GM13977 (cell line): ENCODE data around the gene MAPRE3.

Experiments
- DNase-seq: peaks from one replicate; pipeline ENCODE4 v3.0.0; 2012; ENCODE audit warnings: low spot score
- in situ Hi-C: fragments of 300-500 bp; cut with MboI; formaldehyde crosslinking; loops from one replicate; pipeline ENCODE4 v1.12.0; 2022; ENCODE audit warnings: low sequenced_read_pairs, low pct_unique_long_range_greater_than_20kb, mixed read lengths, inconsistent platforms; ENCODE audit not compliant: unreplicated experiment
- TF ChIP-seq, protein P1 (sequence below): IDR thresholded peaks from 2 replicates; pipeline ENCODE4 v1.5.1; 2012; ENCODE audit warnings: mild to moderate bottlenecking, control low read depth; ENCODE audit not compliant: insufficient read depth; ENCODE audit errors: extremely low read depth, missing control alignments

MAPRE3 gene

DNA sequence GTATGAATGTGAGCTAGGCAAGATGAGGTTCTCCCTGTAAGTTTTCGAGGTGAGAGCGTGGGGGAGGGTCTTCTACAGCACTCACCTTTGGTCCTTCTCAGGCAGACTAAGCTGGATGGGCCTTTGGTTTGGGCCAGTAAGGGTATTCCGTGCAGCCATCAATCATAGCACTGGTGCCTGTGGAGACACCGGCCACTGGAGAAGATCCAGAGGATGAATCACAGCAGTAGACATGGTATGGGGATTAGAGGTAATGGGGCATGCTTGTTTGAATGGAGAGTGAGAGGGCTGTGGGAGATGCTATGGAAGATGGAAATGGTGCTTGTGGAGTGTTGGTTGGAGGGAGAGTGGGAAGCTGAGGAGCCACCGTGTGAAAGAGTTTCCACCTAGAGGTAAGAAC, 16.1 kb downstream of the MAPRE3 start:
- in situ Hi-C loops = no loop called here
- no peak for DNase-seq
- TF ChIP-seq, protein P1, sequence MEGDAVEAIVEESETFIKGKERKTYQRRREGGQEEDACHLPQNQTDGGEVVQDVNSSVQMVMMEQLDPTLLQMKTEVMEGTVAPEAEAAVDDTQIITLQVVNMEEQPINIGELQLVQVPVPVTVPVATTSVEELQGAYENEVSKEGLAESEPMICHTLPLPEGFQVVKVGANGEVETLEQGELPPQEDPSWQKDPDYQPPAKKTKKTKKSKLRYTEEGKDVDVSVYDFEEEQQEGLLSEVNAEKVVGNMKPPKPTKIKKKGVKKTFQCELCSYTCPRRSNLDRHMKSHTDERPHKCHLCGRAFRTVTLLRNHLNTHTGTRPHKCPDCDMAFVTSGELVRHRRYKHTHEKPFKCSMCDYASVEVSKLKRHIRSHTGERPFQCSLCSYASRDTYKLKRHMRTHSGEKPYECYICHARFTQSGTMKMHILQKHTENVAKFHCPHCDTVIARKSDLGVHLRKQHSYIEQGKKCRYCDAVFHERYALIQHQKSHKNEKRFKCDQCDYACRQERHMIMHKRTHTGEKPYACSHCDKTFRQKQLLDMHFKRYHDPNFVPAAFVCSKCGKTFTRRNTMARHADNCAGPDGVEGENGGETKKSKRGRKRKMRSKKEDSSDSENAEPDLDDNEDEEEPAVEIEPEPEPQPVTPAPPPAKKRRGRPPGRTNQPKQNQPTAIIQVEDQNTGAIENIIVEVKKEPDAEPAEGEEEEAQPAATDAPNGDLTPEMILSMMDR = no peak

- in situ Hi-C loops = no loop called here
- DNase-seq = no peak
- TF ChIP-seq, protein P1 = no peak
Measured at GRCh38 chr2:26988058-26988860, 17.8 kb downstream of the MAPRE3 start.

- DNase-seq = no peak
- TF ChIP-seq, protein P1 = no peak
- in situ Hi-C loops = no loop called here
Measured at GRCh38 chr2:26989156-26989555, 18.7 kb downstream of the MAPRE3 start.

DNA sequence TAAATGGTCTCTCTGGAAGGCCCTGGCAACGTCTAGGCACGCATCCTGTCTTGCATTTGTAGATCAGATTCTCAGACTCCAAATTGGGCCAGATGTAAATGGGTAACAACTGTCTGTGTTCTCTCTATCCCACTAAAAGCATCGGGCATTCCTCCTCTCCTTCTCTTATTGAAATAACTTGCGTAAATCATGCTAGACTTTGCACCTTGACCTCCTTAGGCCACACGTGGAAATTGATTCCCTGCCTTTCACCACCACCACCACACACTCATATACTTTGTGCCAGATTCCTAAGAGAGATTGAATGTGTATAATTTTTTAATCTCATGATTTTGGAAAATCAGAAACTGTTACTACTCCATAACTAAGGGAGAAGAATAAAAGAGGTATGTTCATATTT, 21.3 kb downstream of the MAPRE3 start:
- in situ Hi-C loops = no loop called here
- TF ChIP-seq, protein P1 = no peak
- no peak for DNase-seq

GRCh38 chr2:26993768-26994167, 23.3 kb downstream of the MAPRE3 start:
- TF ChIP-seq, protein P1 = no peak
- in situ Hi-C loops = no loop called here
- DNase-seq = no peak

GRCh38 chr2:26994983-26995382, 24.5 kb downstream of the MAPRE3 start:
- in situ Hi-C loops = no loop called here
- no peak for DNase-seq
- TF ChIP-seq, protein P1 = no peak
